A204.1 (cell line): Measurements from ENCODE around the gene FAM83F.

Source experiments
- FAIRE-seq: peaks from 2 replicates; lab custom pipeline; 2012; peaks lifted over from hg19 to GRCh38; lab: Jason Lieb, UNC

The FAM83F gene

DNA sequence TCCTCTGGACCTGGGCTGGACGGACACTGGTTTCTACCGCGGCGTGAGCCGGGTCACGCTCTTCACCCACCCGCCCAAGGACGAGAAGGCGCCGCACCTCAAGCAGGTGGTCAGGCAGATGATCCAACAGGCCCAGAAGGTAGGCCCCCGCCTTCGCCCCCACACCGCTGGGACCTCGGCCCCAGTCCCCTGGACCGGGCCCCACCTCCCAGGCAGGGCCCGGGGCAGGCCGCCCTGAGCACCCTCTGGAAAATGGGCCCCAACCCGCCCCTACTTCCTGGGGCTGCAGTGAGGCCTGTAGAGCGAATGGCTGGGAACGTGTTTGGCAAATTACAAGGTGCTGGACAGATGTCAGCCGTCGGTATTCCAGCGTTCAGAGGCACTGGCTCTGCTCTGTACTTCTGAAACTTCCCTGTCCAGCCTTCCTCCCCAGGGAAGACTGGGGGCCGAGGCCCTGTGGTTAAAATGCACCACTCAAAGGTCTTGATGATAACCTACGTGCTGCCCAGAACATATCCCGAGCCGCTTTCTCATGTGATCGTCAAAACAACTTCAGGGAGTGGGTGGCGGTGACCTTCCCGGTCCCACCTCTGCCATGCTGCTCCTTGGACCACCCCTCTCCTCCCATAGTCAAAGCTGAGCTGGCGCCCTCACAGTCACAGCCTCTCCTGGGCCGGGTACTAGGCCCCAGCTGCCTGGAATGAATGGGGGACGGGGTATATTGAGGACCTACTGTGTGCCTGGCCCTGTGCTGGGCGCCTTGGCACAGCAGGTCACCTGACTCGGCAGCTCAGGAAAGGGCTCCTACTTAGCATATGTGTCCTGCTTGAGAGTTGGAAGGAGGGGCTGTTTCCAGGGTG, 869 bp downstream of the FAM83F start:
- no peak for FAIRE-seq

DNA sequence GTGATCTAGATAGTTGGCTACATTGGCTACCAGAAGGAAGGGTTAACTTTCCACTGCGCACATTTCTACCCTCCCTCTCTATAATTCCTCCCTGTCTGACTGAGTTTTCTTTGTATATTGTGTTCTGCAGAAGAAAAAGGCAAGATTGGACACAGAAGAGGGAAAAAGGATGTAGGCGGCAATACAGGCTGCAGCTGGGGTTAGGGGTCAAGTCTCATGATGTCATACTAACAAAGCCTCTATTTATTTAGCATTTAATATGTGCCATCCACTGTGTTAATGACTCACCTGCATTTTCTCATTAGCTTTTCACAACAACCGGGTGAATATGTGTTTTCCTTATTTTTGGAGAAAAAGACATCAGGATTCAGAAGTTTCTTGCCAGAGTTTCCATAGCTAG, 2.0 kb downstream of the FAM83F start:
- FAIRE-seq: no peak

DNA sequence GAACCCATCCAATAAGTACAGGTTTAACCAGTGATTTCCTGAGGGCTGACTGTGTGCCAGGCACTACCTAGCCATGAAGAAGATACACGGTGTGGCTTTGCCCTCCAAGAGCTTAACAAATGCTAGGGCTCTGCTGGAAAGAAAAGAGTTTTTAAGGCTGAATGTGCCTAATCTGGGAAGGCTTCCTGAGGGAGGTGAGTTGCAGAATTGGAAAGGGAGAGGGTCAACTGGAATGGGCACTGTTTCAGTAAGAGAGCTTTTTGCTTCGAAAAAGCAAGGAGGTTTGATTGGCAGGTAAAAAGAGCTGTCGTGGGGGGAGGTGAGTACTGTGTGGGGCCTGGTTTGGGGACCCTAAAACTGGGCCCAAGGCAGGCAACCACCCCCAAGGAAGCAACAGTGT, 2.7 kb downstream of the FAM83F start:
- FAIRE-seq: no peak

DNA sequence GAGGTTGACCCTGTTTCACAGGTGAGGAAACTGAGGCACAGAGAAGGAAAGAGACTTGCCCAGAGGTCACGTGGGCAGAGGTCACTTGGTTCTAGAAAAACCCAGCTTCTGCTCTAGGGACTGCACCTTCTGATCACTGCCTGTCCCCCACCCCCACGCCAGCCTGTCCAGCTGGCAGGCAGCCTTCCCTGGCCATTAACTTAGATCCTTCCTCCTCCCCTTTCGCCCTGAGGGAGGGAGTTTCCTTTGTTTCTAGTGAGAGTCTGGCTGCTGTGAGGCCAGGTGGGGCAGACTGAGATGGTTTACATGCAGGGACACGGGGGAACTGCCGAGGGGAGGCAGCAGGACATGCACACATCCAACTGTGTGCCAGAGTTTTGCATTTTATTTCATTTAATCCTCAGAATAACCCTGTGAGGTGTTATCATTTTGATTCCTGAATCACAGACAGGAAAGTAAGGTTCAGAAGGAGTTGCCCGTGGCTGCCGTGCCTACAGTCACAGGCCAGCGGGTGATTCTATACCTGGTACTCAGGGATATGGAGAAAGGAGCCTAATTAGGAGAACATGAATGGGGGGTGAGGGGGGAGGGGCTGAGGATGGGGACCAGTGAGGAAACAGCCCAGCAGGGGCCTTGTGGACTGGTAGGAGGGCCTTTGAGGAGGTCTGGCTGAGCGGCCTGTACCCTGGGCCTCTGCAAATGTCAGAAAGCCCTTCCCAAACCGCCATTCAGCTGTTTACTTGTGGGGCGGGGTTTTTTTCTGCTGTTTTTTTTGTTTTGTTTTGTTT, 3.4 kb downstream of the FAM83F start:
- FAIRE-seq: no peak

DNA sequence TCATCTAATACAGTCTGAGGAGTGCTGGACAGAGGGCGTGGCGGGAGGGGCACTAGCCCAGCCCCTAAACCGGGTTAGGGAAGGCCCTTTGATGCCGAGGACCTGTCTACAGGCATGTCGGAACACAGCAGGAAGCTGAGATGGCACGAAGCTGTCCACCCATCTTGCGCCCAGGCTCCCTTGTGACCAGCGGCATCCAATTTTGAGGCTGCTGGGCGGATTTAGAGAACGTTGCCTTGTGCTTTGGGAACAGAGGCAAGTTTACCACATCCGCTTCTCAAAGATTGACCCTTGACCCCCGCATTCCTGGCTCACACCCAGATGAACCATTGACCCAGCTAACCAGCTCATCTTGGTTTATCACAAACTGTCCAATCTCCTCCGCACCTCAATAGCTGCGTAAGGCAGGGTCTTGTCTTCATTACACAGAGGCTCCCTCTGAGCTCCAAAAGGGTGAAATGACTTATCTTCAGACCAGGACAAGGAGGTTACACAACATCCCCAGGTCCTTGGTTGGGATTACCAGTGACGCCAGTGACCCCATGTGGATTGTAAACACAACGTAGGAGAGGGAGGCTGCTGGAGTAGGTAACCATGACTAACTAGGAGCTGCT, 4.5 kb downstream of the FAM83F start:
- no peak for FAIRE-seq

DNA sequence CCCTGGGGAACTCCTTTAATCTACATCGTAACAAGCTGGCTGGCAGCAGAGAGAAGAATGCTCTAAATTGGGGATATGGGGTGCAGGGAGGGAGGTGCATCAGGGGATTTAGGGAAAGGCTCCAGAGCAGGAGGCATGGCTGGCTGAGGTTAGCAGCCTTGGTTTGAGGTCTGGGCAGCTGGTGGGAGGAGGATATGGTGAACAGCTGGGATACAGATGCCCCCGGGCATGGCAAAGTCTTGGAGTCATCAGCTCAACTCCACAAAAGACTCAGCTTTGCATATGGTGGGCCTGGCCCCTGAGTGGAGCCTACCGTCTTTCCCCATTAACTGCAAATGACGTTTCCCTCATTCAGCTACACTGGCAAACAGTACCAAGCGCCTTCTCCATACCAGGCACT, 5.4 kb downstream of the FAM83F start:
- no peak for FAIRE-seq

DNA sequence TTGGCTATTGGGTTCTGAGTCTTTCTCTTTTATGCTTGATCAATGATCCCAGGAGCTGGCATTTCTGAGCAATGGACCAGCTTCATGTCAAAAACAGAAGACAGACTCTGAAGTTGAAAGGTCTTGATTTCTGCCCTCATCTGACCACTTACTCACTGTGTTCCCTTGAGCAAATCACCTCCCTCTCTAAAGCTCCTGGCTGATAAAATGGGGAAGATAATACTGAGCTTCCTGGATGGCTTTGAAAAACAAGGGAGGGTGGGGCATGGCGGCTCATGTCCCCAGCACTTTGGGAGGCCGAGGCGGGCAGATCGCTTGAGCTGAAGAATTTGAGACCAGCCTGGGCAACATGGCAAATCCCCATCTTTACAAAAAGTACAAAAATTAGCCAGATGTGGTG, 6.4 kb downstream of the FAM83F start:
- FAIRE-seq: no peak

DNA sequence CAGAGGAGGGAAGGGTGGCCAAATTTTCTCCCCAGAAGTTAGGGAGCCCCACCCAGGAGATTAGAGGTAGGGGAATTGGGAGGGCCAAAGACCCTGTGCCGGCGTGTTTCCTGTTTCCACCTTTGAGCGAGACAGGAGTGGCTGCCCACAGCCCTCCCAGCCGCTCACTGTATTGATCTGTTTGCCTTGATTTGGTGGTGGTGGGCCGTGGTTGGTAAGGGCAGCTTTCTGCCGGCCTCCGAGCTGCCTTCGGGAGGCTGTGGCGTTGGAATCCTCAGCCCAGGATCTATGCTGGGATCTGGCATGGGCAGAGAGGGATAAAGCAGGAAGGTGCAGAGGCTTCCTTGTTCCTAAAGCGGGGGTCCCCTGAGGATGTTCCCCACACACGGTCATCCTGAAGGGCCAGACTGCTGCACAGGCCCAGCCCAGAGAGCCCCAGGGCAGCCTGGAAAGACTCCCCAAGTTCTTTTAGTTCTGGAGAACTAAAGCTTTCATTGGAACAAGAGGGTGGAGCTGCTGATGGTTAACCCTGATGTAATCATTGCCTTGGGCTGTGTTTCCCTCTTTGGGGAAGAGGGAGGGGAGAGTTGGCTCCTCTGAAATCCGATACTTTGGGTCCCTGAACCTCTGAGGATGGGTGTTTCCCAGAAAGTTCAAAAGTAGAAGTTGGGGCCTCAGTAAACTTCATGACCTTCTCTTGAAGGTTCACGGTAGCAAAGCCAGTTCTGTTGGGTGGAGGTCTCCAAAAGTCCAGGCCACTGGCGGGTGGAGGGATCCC, 7.2 kb downstream of the FAM83F start:
- FAIRE-seq: no peak

DNA sequence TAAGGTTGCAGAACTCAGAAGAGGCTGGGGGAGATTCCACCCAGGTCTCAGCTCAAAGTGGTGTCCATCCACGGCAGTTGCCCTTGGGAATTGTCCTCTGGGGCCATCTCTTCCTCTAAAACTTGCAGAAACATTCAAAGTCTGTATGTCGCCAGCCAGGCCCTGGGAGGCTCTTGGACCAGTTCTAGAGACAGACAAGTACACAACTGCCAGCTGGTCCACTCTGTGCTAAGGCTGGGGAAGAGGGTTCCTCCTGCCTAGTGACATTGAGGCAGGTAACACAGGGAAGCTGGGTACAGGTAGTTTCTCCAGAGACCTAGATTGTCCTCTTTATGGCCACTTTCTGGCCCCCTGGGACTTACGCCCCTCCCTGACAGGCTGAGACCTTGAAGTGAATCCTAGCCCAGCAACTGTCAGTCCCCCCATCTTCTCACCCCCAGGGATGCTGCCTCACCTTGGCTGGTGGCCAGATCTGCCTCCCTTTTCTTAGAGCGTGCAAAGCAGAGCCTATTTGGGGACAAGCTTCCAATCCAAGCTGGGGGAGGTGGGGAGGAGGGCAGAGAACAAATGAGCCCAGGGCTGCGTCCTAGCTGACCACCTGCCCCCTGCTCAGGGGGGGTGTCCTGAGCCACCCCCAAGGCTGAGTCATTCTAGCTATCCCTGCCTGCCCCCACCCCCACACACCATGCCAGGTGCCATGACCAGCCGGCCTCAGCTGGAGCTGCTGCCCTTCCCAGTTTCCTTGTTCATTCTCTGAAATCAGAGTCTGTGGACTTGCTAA, 8.4 kb downstream of the FAM83F start:
- FAIRE-seq: no peak

DNA sequence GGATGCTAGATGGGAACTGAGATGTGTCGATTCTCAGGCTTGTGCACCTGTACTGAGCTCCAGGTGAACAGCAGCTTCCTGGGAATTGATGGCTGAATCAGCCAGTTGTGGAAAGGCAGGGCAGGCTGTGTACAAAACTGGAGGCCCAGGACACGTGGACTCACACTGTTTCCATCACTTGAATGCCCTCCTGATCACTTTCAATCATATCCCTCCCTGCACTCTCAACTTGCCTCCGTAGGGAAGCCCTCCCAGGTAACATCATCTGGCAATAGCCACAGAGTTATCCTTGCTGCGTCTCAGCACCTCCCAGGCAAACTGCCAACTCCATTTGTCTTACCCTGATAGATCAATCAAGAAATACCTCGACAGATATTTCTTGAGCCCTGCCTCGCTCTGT, 10.1 kb downstream of the FAM83F start:
- no peak for FAIRE-seq

DNA sequence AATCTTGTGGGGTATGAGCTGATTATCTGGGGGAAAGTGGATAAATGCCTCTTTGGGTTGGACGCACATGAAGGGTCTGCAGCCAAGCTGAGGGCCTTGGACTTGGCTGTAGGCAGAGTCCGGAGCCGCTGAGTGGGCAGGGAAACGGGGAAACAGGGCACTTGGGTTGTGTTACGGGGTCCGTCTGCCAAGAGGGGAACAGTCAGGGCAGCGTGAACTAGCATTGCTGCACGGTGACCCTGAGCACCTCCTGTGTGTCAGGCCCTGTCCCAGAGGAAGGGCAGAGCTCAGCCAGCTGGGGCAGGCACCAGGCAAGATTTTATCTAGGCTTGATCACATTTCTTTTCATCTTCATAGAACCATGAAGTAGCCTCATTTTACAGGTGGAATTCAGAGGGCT, 11.9 kb downstream of the FAM83F start:
- FAIRE-seq: no peak

DNA sequence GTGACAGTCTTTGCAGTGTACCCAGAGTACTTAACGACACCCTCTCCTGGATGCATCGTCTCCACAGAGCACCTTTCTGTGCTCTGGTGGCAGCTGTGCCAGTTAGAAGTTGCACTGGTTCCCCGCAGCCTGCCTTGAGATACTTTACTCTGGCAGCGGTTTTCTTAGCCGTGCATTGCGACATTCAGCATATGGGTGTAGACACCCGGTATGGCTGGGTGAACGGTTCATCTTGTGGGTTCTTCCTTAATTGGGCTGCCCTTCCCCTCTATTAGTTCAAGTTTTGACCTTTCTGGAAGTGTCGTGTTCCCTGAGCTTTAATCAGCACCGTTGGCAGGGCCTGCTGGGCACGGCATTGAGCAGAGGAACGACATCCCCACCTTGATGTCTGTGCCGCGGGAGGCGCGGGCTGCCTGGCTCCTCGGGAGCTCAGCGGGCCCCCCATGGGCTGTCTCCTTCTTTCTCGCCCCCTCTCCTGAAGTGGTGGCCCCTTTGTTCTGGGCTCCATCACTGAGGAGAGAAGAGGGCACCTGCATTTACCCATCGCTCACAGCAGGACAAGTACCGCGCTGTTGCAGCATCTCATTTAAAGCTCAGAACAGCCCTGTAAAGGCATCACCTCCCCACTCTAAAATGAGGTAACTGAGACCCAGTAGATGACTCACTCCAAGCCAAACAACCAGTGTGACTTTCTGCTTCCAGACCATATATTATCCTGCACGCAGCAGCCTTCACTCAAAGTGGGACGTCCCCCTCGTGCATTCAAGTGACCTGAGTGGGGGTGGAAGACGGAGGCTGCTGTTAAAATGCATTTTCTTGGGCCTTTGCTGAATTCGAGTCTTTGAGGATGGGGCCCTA, 13.3 kb downstream of the FAM83F start:
- FAIRE-seq: no peak

DNA sequence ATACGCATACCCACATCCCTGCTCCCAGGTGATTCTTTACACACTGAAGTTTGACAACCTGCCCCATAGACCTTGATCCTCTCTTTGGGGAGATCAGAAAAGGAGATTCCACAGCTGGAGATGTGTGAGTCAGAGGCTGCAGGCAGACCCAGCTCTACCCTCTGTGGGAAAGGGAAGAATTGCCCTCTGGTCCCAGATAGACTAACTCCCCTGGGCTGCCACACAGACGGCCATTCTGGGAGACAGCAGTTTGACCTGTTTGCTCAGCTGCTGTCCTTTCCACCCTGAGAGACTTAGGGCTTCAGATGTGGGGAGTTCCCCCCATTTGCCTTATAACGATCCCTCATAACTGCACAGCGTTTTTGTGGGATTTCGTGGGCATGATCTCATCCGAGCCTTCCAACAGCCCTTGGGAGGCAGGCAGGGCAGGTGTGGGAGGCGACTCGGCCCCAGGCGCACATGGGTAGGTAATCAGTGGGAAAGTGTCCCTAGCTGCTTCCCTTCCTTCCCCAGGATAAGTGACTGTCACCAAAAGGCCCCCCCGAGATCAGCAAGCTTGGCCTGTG, 14.1 kb downstream of the FAM83F start:
- FAIRE-seq: no peak

DNA sequence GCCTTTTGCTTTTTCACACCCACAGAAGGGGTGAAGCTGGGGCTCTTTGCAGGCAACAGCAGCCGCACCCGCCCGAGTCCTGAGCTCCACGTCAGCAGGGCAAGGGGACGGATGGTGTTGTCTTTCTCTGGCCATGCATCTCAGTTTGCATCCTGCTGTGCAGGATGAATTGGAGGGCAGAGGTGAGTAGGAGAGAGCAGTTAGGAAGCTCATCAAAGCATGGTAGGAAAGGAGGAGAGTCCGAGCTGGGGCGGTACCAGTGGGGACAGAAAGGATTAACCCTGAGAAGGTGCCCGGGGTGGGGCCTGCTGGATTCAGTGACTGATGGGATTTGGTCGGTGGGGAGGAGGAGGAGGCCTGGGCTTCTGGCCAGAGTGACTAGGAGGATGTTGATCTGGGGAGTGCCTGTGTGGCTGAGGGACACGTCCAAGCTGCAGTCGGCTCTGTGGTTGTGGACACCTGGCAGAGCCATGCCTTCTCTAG, 14.6 kb downstream of the FAM83F start:
- FAIRE-seq: no peak

DNA sequence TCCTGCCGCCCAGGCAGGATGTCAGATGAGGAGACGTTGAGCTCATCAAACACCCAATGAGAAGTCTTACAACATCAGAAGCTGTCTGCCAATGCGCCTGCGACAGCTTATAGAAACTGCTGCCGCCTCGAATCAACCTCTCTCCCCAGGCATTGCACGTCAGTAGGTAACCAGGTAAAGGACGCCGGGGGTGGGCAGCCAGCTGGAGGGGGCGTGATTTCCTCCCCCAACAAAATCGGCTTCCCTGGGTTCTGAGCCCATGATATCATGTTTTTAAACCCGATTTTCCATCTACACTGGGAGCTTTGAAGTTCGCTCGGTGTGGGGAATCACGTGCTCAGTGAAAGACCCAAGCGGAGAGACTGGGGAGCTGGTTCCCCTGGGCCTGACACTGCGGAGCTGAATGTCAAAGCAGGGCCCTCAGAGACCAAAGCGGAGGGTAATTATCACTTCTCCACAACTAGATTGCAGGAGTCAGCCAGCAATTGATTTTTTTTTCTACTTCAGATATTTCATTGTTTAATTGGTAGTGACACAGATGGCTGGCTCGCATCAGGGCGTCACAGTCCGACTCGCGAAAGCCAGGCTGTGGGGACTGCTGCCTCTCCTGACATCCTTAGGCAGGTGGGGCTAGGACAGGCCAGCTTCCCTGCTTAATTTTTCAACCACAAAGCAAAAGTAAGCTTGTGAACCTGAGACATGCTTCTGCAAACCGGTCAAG, 15.4 kb downstream of the FAM83F start:
- no peak for FAIRE-seq

DNA sequence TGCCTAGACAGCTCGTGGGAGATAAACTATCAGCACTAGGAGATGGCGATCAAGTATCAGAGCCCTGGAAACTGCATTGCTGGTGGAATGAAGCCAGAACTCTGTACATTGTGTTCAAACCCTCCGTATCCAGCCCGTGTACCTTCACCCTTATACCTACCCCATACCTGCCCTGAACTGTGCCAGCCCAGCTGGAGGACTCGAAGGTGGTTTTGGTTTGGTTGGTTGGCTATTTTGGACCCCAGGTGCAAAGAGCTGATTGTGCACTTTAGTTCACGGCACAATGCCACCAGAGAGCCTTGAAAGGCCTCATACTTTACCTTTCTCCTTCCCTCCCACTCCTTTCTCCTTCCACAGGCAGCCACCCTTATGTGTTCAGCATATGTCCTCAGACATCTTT, 16.0 kb downstream of the FAM83F start:
- FAIRE-seq: no peak

DNA sequence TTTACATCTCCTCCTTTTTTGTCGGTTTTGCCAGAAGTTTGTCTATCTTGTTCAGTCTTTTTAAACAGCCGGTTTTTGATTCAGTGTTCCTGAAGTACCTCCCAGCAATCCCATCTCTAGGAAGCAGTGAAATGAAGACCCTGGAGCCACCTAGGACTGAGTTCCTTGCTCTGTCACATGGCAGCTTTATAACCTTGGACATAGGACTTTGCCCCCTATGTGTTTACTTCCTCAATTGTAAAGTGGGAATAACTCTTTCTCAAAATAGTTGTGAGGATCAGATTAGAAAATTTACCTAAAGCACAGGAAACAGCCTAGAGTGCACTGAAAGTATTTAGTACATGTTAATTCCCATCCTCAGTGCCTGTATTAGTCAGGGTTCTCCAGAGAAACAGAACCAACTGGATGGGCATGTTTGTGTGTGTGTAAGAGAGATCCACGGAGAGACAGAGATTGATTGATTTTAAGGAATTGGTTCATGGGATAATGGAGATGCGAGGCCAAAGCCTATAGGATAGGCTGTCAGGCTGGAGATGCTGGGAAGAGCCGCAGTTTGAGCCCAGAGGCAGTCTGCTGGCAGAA, 20.0 kb downstream of the FAM83F start:
- FAIRE-seq: no peak

DNA sequence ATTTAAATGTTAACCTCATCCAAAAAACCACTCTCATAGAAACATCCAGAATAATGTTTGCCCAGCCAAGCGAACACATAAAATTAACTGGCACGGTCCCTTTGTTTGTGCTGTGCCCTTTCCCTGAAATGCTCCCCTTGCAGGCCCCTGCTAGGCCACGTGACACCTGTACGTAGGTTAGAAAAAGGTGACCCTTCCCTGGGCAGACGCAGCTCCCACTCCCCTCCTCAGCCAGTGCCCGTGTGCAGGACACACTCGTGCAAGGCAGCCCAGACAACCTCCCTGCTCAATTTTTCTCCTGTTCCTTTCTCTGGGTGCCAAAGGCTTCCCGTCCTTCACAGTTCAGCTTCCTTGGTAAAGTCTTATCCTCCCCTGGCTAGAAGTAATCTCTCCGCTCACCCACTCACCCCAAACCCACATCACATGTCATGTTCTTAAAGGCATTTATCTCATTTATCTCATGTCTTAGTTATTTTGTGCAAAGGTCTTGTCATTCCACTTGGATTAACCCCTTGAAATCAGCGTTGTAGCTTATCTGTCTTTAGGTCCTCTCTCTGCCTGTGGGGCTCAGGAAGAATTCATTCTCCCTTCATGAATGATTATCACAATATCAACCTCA, 20.7 kb downstream of the FAM83F start:
- no peak for FAIRE-seq

DNA sequence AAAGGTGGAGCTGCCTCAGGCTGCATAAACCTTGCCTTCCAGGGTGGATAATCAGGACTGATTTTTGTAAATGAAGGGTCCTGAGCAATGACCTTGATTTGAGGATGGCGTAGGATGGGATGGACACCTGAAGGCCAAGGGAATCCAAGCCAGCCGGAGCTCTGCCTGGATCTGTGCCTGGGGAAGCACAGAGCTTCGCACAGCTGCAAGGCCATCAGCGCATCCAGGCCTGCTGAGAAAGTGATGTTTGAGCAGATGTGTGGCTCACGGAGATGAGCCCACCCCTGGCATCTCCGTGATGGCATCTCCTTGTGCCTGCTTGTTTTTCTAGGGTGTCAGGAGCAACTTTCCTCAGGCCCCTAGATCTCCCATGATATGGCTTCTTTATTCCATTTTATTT, 23.3 kb downstream of the FAM83F start:
- no peak for FAIRE-seq
